Kidney (tissue), 22 donors: ENCODE data around the gene TARM1. TPM values are rescaled to one million over a fixed set of nuclear protein-coding genes. Genes with fewer than 3 reads are reported as not detected.
A peak's percentile ranks its signal among the peaks of the same experiment; 100 is the strongest.

ENCODE experiments used
- DNase-seq, 5 donors: peaks; one replicate each; pipeline ENCODE4 v3.0.0-alpha.2; 2013 to 2020
- FAIRE-seq: peaks from 2 replicates; lab custom pipeline; 2012; peaks lifted over from hg19 to GRCh38; lab: Jason Lieb, UNC
- H3K27ac ChIP-seq, 2 donors: one replicate each; pipeline ENCODE4 v1.7.0; 2013; ENCODE audit warnings: low read depth in 2 of 2, low read length in 2 of 2, inconsistent platforms in 1 of 2
- H3K27me3 ChIP-seq: one replicate; pipeline ENCODE4 v1.7.1; 2013; ENCODE audit warnings: low read length, inconsistent platforms; ENCODE audit not compliant: control insufficient read depth, insufficient read depth
- H3K36me3 ChIP-seq, 3 donors: one replicate each; pipeline versions ENCODE4 v1.7.0 to v1.7.1; 2013; ENCODE audit warnings: low read length in 3 of 3, control low read depth in 1 of 3, inconsistent platforms in 1 of 3; ENCODE audit not compliant: insufficient read depth in 3 of 3, control insufficient read depth in 2 of 3
- H3K4me1 ChIP-seq, 3 donors: one replicate each; pipeline versions ENCODE4 v1.7.0 to v1.7.1; 2013; ENCODE audit warnings: low read length in 3 of 3, inconsistent platforms in 1 of 3, low read depth in 1 of 3; ENCODE audit not compliant: control insufficient read depth in 2 of 3, insufficient read depth in 2 of 3
- H3K4me3 ChIP-seq, 3 donors: one replicate each; pipeline versions ENCODE4 v1.7.0 to v1.8.1; 2013; ENCODE audit warnings: low read length in 3 of 3, control low read depth in 1 of 3, inconsistent platforms in 1 of 3
- H3K9ac ChIP-seq, 3 donors: one replicate each; pipeline versions ENCODE4 v1.7.0 to v1.7.1; 2013; ENCODE audit warnings: low read length in 3 of 3, control low read depth in 1 of 3, inconsistent platforms in 1 of 3
- H3K9me3 ChIP-seq, 3 donors: one replicate each; pipeline versions ENCODE4 v1.7.0 to v1.7.1; 2013; ENCODE audit warnings: low read length in 3 of 3, control low read depth in 1 of 3, inconsistent platforms in 1 of 3; ENCODE audit not compliant: control insufficient read depth in 2 of 3, insufficient read depth in 1 of 3
- CTCF ChIP-seq: IDR thresholded peaks from 3 replicates; pipeline ENCODE4 v1.5.1; 2012; ENCODE audit warnings: mild to moderate bottlenecking, moderate library complexity, borderline replicate concordance; ENCODE audit not compliant: insufficient read depth; ENCODE audit errors: extremely low read depth
- intact Hi-C: fragments of 100-400 bp; cut with DNase I; formaldehyde crosslinking; loops from one replicate; pipeline ENCODE4 v1.11.1; 2022
- long read RNA-seq, 10 donors: library from polyadenylated mRNA in 1 of 10; unstranded in 1 of 10; transcript quantifications; one replicate each; pipeline ENCODE4 v2.0.0 and lab custom pipeline, GENCODE V29; 2021 to 2026
- polyA plus RNA-seq: library from polyadenylated mRNA; stranded (reverse); fragments of 350-450 nt; fragmentation: Illumina TruSeq; extraction: RNeasy Lipid Tissue Mini Kit (QIAGEN cat#74804); gene quantifications from one replicate; pipeline ENCODE4 v1.2.3, GENCODE V29; 2014; ENCODE audit warnings: low read depth, low replicate concordance; ENCODE audit not compliant: insufficient read depth
- total RNA-seq: library from RNA; stranded (reverse); fragmentation: NEBNext Ultra II Directional; extraction: Animal tissue kit (Norgen Biotek cat#: 25700); gene quantifications from one replicate; pipeline ENCODE4 v1.2.1, GENCODE V29; 2021
- donor health status: control.
- donor health status: control.
- donor health status: control.
- donor health status: control.
- donor health status: control.
- donor health status: DM: yes; HTN: yes; CAD: no.
- donor health status: Normal renal cell carcinoma (clear cell type).

TARM1 gene
- total RNA-seq (not detected), polyA plus RNA-seq (not detected)
- long read RNA-seq, donor 1: 0 reads
- long read RNA-seq, donor 2: 0 reads
- long read RNA-seq, donor 3: 0 reads
- long read RNA-seq, donor 4: 0 reads
- long read RNA-seq, donor 5: 0 reads
- long read RNA-seq, donor 6, partial matches to known transcripts: 588 of 1,118 reads
- long read RNA-seq, donor 6, other reads (novel, unspliced or antisense): 530 of 1,118 reads
- long read RNA-seq, donor 7: 0 reads
- long read RNA-seq, donor 8: 0 reads
- long read RNA-seq, donor 9: 0 reads
- long read RNA-seq, donor 10: 0 reads

DNA sequence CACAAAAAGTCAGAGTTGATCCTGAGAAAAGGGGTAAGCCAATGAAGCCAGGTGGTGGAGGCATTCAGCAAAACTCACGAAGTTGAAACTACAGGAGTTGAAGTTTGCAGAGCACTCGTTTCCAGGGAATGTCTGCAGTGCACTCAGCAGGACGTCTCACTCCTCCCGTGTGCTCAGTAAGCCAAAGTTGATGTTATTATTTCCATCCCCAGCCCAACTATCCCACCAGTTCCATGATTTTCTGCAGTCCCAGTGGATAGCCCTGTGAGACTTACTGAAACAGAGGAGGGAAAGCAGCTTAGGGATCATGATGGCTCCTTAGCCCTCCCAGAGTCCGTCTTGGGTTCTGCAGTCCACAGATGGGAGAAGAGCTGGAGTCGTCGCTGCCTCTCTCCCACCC lies at the start of gene TARM1:
TSS of gene TARM1 (minus strand) at position 334 of the 400 bp plus-strand sequence. CDS start at position 309, 25 bp downstream.
- FAIRE-seq: no peak
- TF ChIP-seq CTCF: no peak

DNA sequence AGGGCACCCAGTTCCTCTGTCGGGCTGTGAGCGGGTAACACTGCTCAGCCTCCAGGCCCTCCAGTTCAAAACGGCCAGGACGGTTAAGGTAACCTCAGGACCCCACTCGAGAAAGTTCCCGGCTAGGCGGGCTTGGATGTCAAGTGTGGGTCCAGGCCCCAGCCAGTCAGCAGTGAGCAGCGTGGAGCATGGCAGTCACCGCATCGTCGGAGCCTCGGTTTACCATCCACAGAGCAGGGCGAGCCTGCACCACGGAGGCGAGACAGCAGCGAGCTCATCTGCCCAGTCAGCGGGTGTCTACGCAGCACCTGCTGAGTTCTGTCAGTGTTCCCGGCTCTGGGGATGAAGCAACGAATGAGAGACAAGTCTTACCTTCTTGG lies 48.4 kb upstream of the TARM1 start:
- no peak overlapping the region for H3K4me3 ChIP-seq
- H3K9ac ChIP-seq: no peak overlapping the region
- FAIRE-seq: no peak
- no peak for TF ChIP-seq CTCF
- H3K27ac ChIP-seq: no peak overlapping the region
- H3K4me1 ChIP-seq: no peaks in the 10 kb centered on the region
- H3K27me3 ChIP-seq: no peaks in the 10 kb centered on the region
- no peaks in the 10 kb centered on the region for H3K9me3 ChIP-seq
- peaks cover 0 to 30% (median 20%) of the 10 kb centered on the region in 3 donors for H3K36me3 ChIP-seq
- intact Hi-C loops: no loop called here
- no peak for DNase-seq

More for the DNA sequence above, at the start of gene TARM1:
- Histone ChIP-seq H3K27ac (no peak within 1 kb of the TSS), H3K36me3 (no peaks in the 10 kb centered on the region), H3K27me3 (no peaks in the 10 kb centered on the region), H3K4me3 (no peak within 1 kb of the TSS), H3K9me3 (peaks cover 0 to 7% (median 7%) of the 10 kb centered on the region in 3 donors), H3K9ac (no peak within 1 kb of the TSS), H3K4me1 (no peaks in the 10 kb centered on the region)
- intact Hi-C loops: no loop called here
- peak in 1 of 5 donors; percentile 7 for DNase-seq

GRCh38 chr19:54128796-54129616 lies 47.8 kb upstream of the TARM1 start:
- Histone ChIP-seq H3K27me3 (no peaks in the 10 kb centered on the region), H3K9me3 (no peaks in the 10 kb centered on the region), H3K4me1 (no peaks in the 10 kb centered on the region), H3K27ac (no peak overlapping the region), H3K36me3 (peaks cover 0 to 35% (median 23%) of the 10 kb centered on the region in 3 donors), H3K4me3 (no peak overlapping the region), H3K9ac (no peak overlapping the region)
- TF ChIP-seq CTCF: no peak
- DNase-seq (peak in 1 of 5 donors; percentile 59), FAIRE-seq (no peak)
- intact Hi-C loops: no loop called here
